SU-DHL-6 (cell line): ENCODE data around the gene BEND6.

Experiments used
- CTCF ChIP-seq: fragments of 200-600 bp; sonication (generic); IDR thresholded peaks from one replicate; pipeline ENCODE4 v1.5.1; 2017; ENCODE audit warnings: antibody characterized with exemption, mild to moderate bottlenecking, low read length, moderate library complexity; ENCODE audit not compliant: insufficient read depth, poor library complexity, severe bottlenecking
- EZH2phosphoT487 ChIP-seq: fragments of 200-600 bp; sonication (generic), shearing (Covaris generic); conservative IDR thresholded peaks from 2 replicates; pipeline ENCODE4 v1.6.1; 2018; ENCODE audit warnings: mild to moderate bottlenecking, antibody characterized with exemption, low read length, moderate library complexity, mixed read lengths

- TF ChIP-seq CTCF, result no peak
- TF ChIP-seq EZH2phosphoT487, result no peak
These were observed 72.4 kb downstream of the BEND6 start for GRCh38 chr6:57027301-57027700.
